Dedifferentiated amniotic fluid mesenchymal stem cell (primary cell): ENCODE data around the gene REEP1.

ENCODE experiments used
- DNase-seq: peaks from one replicate; pipeline ENCODE4 v3.0.0-alpha.2; 2016; ENCODE audit errors: extremely low spot score

Gene REEP1

GRCh38 chr2:86195808-86196387, 141.5 kb downstream of the REEP1 start:
- no peak for DNase-seq

GRCh38 chr2:86195055-86195807, 142.2 kb downstream of the REEP1 start, which contains the start of gene IMMT:
TSS of gene IMMT (minus strand) at chr2:86195462. CDS start at chr2:86195382, 80 bp downstream.
- DNase-seq = peak; percentile 95

GRCh38 chr2:86194751-86195054, 142.7 kb downstream of the REEP1 start:
- no peak for DNase-seq

GRCh38 chr2:86193901-86194567, 143.4 kb downstream of the REEP1 start:
- DNase-seq = no peak

GRCh38 chr2:86189782-86190416, 147.5 kb downstream of the REEP1 start:
- DNase-seq = no peak

GRCh38 chr2:86186431-86186830, 151.0 kb downstream of the REEP1 start:
- DNase-seq = no peak

GRCh38 chr2:86185517-86186212, 151.8 kb downstream of the REEP1 start:
- DNase-seq = no peak

GRCh38 chr2:86176597-86176996, 160.8 kb downstream of the REEP1 start:
- no peak for DNase-seq

GRCh38 chr2:86175828-86176227, 161.6 kb downstream of the REEP1 start:
- no peak for DNase-seq

- no peak for DNase-seq
Observed at GRCh38 chr2:86174445-86174844, 163.0 kb downstream of the REEP1 start.

- no peak for DNase-seq
Observed at GRCh38 chr2:86172610-86173009, 164.8 kb downstream of the REEP1 start.

- no peak for DNase-seq
Observed at GRCh38 chr2:86171295-86171694, 166.1 kb downstream of the REEP1 start.

- no peak for DNase-seq
Observed at GRCh38 chr2:86170449-86170848, 167.0 kb downstream of the REEP1 start.
